GM19328 (cell line): ENCODE results near the gene KANSL3.
"Not testable (repeated sequence)": the region's sequence is repeated elsewhere in the genome, so short reads cannot be mapped to it uniquely, and the experiment has no call there.

ENCODE experiments used
- ATAC-seq: cut with Tn5 transposase; IDR thresholded peaks from one replicate; pipeline ENCODE4 v1.9.1; 2021; ENCODE audit warnings: mild to moderate bottlenecking, moderate library complexity; ENCODE audit not compliant: unreplicated experiment

Gene KANSL3

DNA sequence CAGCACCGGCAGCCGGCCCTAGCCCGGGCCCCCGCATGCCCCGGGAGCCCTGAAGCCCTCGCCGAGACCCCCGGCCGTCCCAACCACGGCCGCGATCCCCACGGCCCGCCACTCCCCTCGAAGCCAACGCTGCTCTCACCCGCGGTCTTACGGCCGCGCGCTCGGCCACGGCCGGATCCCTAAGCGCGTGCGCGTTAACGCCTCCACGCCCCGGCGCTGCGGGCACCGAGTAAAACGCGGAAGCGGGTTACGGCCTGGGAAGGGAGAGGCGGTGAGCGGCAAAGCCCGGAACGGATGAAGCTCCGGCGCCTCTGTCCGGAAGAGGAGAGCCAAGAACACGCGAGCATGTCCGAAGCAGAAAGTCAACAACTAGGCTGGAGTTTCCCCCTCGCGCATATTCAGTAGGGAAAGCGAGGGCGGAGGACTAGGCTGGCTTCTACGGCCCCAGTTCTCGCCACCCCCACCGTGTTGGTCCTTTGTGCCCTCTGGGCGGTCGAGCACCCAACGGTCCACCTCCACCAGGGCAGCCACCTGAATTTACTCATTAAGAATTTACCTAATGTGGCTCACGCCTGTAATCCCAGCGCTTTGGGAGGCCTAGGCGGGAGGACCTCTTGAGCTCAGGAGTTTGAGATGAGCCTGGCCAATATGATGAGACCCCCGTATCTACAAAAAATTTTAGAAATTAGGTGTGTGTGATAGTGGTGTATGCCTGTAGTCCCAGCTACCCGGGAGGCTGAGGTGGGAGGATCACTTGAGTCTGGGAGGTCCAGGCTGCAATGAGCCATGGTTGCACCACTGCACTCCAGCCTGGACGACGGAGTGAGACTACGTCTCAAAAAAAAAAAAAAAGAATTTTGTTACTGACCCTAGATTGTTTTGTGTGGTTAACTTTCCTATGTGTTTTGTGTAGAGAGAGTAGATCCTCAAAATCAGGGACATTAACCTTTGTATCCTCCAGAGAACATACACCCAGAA, at the start of gene KANSL3:
KANSL3 (minus strand) TSS at position 169 of the 978 bp plus-strand sequence. CDS start 1,177 bp downstream, outside the sequence.
- ATAC-seq = peak; percentile 75

DNA sequence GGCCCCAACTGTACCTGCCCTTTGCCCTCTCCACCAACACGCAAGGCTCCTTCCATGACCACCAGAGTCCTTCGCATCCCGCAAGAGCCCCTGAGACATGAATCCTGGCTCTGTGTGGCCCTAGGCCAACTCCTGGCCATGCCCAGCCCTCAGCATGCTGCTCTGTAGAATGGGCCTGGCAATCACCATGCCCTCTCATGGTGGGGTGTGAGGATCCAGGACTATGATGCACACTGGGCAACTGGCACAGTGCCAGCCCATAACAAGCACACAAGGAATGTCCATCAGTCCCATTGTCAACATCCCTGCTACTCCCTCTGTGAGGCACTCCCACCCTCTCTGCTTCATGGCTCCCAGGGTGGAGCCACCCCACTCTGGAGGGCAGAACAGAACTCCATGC, 49.2 kb upstream of the KANSL3 start:
- ATAC-seq = no peak

DNA sequence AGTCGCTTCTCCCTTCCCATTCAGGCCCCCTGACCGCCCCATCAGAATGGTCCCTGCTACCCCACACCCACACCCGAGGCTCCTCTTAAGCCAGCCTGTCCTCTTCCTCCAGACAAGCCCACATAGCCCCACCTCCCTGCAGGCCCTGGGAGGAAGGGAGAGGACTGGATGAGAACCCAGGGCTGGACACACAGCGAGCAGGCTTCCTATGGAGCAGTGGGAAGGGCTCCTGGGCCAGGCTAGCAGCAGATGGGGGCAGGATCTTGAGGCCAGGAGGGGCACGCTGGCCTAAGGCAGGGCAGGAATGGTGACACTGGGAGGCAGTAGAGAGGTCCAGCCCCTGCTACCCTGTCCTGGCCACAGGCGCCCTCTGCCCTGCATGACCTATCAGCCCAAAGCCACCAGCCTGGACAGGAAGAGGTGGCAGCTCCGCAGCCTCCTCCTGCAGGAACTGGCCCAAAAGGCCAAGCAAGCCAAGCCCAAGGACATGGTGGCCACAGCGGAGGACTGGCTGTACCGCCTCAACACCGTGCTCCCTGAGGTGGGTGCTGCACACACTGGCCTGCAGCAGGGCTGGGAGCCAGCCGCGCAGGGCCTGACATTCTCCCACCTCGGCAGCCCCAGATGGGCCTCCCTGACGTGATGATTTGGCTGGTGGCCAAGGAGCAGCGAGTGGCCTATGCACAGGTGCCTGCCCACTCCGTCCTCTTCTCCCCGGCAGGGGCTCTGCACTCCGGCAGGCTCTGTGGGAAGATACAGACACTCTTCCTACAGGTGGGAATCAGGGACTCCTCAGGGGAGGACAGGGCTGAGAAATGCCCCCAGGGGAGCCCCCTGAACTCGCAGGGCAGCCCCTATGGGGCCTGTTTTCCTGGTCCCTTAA, 47.7 kb upstream of the KANSL3 start:
- ATAC-seq = no peak

DNA sequence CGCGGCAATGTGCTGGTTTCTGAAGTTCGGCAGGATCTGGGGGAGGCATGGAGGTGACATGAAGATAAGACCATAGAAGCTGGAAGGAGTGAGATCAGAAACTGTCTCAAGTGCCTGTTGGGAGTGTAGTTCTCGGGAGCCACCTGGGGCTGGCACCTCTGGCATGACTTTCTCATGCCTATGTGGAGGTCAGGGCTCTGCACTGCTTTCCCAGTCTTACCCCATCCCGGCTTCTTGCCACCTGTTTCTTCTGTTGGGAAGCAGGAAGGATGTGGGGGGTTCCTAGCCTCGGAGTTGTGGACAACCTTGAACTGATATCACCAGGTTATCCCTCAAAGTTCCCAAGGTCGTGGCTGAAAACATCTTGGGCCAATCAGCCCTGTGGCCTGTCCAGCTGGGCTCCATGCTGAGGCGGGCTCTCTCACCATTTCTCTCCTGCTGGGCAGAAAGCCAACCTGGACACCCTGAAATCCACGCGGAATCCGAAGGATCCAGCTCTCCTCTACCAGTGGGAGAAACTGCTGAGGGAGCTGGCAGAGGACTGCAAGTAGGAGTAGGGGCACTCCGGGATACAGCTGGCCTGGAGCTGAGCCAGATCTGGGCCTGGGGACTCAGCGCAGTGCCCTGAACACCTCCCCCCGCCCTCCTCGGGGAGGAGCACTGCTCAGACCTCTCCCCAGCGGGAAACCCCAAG, 46.9 kb upstream of the KANSL3 start:
- ATAC-seq = no peak

DNA sequence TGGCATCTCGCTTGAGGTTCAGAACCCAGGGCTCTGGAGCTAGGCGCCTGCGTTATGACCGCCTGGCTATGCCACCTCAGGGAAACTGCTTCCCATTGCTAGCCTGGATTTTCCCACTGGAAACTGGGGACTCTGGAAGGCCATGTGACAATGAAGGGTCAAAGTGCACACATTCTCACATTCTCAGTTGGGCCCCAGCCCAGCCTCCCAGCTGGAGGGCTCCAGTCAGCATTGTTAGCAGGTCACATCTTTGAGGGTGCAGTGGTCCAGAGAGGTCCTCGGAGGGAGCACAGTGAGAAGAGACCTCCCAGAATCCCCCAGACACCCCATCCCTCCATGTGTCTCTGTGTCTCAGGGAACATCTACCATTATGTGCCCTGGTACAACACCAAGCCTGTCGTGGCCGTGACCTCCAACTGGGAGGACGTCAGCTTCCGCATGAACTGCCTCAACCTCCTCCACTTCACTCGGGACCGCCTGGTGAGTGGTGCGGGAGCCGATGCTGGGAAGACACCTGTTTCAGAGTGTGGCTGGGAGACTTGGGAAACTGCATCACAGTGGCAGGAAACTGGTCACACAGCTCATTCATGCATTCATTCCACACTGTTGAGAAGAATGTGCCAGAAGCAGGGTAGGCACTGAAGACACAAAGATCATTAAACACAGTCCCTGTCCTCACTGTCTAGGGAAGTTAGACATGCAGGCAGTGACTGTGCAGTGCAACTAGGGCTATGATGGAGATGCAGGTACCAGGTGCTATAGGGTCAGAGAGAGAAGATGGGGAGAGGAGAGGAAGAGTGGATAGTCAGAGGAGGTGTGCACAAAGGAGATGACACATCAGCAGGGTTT, 46.1 kb upstream of the KANSL3 start:
- no peak for ATAC-seq

DNA sequence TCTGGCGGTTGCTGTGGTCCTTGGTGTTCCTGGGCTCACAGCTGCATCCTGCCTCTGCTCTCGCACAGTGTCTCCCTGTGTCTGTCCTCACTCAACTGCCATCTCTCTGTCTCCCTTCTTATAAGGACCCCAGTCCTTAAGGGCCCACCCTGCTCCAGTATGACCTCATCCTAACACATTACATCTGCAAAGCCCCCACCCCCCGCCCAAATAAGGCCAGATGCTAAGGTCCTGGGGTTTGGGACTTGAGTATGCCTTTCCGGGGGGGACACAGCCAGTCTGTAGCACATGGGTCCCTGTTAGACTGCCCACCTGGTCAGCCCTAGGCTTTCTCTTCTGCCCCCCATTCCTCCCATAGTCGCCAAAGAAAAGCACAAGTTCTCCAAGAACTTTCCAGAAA, 45.2 kb upstream of the KANSL3 start:
- ATAC-seq = no peak

DNA sequence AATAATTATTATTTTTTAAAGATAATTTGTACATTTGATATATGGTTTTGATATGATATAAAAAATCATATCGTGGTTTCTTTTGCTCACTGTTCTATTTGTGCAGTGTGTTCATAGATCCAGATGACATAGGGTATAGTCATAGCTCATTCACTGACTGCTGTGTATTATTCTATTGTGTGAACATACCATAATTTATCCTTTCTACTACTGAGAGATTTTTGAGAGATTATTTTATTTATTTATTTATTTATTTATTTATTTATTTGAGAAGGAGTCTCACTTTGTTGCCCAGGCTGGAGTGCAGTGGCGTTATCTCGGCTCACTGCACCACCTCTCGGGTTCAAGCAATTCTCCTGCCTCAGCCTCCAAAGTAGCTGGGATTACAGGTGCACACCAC, 43.4 kb upstream of the KANSL3 start:
- ATAC-seq = no peak

DNA sequence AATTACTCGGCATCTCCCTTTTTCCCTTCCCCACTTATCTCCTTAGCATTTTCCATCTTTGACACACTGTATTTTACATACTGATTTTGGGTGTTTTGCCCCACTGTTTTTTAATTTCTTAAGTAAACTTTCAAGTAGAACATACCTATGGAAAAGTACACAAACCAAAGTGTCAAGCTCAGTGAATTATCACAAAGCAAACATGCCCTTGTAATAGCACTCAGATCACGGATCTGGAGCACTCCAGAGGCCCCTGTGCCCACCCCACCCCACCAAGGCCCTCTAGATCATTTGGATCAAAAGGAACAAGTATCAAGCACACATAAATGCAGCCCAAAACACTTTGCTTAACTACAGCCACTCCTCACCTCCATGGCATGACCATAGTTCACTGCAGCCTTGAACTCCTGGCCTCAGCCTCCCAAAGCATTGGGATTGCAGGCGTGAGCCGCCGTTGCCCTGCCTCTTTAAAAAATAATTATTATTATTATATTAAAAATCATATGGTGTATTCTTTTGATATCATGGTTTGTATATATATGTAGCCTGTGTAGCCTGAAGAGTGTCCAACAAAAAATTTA, 42.5 kb upstream of the KANSL3 start:
- no peak for ATAC-seq

DNA sequence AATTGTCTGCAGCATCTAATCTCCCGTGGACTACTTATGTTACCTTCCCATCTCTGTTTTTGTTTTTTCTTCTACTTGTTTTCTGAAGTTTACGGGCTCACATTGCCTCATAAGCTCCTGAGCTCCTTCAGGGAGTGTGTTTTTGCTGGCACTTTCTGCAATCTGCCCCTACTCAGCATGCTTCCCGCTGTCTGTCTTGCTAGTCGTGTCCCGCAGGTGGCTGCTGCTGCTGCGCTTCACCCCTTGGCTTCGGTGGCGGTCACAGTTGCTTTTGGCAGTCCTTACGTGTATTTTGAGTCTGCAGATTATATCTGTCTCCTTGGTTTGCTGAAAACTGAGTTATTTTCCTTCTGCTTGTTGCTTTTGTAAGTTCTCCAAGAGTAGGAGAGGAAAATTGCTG, 41.7 kb upstream of the KANSL3 start:
- ATAC-seq = no peak

DNA sequence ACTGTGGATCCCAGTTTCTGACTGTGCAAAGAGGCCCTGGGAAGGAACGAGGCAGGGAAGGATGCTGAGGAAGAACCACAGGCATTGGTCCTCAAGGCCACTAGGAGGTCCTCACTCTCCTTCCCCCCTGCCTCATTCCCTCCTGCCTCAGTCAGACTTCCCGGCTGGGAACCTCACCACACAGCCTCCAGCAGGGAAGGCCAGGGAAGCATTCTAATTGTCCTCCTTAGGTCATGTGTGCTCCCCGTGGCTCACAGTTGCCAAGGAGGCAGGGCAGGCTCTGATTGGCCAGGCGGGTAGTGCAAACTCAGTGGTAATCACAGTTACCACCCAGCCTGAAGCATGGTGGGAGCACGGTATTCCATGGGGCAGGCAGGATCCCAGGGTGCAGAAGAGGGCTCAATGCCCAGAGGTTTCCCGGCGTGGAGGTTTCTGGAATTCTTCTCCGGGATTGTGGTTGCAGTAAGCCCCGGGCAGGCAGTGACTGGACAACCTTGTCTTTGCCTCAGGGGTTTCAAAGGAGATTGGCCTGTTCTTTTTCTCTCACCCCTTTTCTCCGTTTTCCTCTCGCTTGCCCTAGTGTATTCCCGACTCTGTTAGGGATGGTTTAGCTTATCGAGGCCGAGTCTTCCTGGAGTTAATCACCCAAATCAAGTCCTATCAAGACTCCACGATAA, 31.6 kb upstream of the KANSL3 start:
- no peak for ATAC-seq

DNA sequence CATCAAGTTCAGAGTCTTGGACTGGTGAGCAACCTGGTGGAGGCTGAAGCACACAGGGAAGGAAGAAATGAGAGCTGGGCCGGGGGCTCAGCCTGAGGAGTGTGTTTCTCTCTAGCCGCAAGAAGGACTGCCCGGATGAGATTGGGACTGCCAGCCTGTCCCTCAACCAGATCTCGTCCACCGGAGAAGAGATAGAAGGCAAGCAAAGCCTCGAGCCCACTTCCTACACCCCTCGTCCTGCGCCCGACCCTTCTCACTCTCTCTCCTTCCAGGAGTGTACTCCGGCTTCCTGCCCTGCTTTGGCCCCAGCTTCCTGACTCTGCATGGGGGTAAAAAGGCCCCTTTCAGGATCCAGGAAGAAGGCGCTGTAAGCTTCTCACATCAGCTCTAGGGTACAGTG, 30.7 kb upstream of the KANSL3 start:
- ATAC-seq = no peak

DNA sequence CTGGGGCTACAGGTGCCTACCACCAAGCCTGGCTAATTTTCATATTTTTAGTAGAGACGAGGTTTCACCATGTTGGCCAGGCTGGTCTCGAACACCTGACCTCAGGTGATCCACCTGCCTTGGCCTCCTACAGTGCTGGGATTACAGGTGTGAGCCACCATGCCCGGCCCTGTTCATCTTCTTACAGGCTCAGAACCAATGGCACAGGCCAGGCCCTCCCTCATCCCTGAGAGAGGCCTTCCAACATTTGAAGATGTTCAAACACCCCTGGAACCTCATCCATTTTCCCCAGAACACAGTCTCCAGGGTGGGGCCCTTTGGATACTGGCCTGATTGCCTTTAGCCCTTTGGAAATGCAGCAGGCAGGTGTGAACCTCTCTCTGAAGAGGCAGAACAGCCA, 27.6 kb upstream of the KANSL3 start:
- not testable (repeated sequence) for ATAC-seq

DNA sequence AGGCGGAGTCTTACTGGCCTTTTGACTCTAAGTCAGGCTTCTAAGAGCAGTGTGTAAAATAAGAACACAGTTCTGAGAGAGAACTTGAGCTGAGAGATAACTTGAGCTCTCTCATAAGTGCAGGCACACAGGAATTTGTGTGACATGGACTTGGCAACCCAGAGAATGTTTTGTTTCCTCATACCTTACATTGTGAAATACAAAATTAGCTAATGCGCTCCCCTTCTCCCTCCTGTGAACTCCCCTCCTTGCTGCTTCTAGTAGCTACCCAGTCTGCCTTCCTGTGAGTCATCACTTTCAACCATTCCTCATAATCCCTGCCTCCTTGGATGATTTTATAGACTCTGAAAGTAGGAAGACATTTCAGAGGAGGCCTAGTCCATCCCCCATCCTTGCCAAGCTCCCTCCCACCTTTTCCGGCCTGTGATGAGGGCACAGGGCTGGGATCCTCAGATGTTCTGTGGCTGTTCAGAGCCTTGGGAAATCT, 27.0 kb upstream of the KANSL3 start:
- ATAC-seq = no peak

DNA sequence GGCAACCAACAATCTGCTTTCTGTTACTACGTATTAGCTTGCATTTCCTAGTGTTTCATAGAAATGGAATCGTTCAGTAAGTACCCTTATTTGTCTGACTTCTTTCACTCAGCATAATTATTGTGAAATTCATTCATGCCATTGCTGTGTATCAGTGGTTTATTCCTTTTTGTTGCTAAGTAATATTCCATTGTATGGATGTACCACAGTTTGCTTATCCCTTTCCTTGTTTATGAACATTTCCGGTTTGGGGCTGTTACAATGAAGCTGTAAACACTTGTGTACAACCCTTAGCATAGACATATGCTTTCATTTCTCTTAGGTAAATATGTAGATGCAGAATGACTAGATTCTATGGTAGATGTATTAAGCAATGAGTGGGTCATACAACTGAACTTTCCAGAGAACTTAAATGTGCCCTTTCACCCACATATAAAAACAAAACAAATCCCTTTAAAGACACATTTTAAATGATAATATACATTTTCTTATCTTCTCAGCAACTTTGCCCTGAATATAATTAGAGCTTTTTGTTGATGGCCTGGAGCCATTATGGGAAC, 26.3 kb upstream of the KANSL3 start:
- ATAC-seq = no peak

DNA sequence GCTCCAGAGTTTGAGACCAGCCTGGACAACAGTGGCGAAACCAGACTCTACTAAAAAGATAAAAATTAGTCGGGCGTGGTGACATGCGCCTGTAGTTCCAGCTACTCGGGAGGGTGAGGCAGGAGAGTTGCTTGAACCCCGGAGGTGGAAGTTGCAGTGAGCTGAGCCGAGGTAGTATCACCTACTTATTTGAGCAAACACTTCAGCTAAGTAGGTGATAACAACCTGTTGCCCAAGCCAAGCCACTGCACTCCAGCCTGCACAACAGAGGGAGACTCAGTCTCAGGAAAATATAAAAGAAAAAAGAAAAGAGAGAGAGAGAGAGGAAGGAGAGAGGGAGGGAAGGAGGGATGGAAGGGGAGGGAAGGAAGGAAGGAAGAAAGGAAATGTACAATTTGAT, 25.7 kb upstream of the KANSL3 start:
- ATAC-seq = no peak

DNA sequence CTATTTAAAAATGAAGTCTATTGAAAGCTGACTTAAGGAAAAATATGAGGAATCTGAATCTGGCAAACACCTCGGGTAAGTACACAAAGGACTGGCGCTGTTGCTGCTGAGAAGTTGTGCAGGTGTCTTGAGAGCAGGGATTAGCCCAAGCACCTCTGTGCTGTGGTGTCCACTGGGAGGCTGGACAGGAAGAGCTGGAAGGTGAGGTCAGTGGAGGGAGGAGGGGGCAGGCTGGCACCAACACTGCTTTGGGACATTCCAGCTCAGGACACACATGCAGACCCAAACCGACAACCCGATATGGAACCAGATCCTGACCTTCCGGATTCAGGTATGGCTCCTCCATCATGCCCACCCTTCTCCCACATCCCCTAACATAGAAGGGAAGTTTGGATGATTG, 25.1 kb upstream of the KANSL3 start:
- ATAC-seq = no peak

DNA sequence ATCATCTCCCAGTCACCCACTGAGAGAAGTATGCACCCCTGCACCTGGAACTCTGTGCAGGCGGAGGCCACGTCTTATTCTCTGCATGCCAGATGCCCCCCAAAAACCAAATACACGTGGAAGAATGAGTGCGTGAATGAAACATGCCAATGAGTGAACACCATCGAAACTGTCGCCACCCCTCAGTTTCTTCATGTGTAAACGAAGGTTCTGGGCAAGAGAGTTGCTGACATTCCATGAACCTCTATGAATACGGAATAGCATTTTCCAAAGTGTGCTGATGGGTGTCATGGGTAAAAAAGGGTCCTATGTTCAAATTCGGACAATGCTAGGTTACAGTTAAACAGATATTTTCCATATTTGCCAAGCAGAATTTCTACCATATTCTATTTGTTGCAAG, 24.2 kb upstream of the KANSL3 start:
- ATAC-seq = no peak

DNA sequence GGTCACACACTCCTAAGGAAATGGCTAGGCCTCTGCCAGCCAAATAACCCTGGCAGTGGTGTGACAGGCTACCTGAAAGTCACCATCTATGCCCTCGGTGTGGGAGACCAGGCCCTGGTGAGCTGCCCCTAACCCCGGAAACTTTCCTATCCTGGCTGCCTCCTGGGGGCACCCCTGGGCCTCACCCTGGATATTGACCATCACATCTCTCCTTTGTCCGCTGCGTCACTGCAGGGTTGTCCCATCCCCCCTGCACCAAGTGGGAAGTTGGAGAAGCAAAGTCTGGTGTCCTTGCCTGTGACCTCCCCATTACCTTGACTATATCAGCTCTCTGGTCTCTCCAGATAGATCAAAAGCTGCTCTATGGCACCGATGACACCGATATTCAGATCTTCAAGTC, 23.2 kb upstream of the KANSL3 start:
- ATAC-seq = no peak

DNA sequence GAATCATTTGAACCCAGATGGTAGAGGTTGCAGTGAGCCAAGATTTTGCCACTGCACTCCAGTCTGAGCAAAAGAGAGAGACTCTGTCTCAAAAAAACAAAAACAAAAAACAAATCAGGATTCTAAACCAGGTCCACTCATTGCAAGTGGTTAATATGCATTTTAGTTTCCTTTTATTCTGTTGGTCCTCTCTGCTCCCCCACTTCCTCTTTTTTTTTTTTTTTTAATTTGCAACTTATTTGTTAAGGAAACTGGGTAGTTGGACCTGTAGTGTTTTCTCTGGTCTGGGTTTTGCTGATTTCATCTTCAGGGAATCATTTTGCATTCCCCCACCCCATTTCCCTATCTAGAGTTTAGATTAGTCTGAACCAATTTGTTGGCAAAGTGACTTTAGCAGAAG, 18.4 kb upstream of the KANSL3 start:
- ATAC-seq = no peak
